T follicular helper cell (primary cell): ENCODE results near the gene RUNX1.
"Not testable (repeated sequence)": the region's sequence is repeated elsewhere in the genome, so short reads cannot be mapped to it uniquely, and the experiment has no call there.

ENCODE experiments used
- DNase-seq: peaks from one replicate; pipeline ENCODE4 v3.0.0-alpha.2; 2020; ENCODE audit warnings: low read depth

The RUNX1 gene

DNA sequence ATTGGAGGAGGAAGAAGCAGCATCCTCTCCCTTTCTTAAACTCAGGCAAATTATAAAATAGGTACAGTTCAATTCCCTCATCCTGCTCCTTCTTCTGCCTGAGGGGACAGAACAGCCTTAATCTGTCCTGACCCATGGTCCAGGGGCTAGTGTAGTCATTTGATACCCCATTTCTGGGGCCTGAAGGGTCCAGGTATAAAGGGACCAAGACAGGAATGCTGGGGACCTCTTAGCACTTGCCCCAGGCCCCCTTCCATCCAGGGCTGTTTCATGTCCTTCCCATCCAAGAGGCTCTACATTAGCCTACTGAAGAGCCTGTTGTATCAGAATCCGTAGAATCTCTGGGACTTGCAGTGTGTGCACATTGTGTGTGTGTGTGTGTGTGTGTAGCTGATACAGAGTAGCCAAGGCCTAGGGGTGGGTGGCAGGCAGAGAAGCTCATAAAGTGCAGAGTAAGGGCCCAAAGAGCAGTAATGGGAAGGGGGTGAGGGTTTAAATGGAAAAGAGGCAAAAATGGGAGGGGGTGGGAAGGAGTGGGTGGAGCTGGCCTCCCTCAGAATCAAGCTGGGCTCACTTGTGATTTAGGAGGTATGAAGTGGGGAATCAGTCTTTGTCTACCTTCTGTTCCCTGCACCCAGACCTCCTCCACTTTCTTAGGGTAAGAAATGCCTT lies 32.4 kb downstream of the RUNX1 start:
- DNase-seq, result no peak

- DNase-seq, result no peak
These were observed 33.0 kb downstream of the RUNX1 start for GRCh38 chr21:35016071-35016470.

DNA sequence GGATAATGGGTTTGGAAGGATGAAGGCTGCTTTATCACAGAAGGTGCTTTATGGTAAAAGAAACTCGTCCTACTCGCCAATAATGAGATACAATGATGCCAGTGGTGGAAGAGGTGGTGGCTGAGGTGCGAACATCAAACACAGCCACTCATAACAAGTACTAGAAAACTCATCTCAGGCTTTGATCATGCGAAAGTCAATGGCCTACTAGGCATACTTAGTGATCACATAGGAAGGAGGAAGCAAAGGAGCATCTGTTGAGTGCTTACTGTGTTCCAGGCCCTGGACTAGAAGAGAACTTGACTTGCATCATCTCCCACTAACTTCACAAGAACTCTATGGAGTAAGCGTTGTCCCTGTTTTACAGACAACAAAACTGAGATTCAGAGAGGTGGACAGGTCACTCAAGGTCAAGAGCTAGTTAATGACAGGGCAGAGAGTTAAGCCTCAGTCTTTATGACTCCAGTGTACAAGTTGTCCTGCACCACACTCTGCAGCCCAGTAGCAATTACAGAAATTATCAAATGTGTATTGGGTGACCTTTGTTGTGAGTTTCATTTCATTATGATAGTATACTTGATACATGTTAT lies 33.6 kb downstream of the RUNX1 start:
- DNase-seq, result no peak

GRCh38 chr21:35014302-35015041 lies 34.6 kb downstream of the RUNX1 start:
- DNase-seq, result no peak

GRCh38 chr21:35011681-35012080 lies 37.4 kb downstream of the RUNX1 start:
- DNase-seq, result no peak

DNA sequence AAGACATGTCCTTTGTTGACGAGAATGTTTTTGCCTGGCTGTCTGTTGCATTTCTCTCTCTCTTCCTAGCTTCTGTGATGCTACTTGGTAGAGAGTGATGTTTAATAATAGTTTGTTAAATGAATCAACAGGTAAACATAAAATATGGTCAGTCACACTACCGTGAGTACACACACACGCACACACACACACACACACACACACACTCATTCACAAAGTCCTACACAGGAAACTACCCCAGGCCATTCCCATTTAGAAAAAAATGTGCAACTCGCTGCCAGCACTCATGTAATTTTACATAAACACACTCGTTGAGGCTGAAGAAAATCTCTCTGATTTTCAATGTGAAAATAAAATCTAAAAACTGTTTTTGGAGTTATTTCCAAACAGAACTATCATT lies 38.7 kb downstream of the RUNX1 start:
- no peak for DNase-seq

- no peak for DNase-seq
These were observed 41.8 kb downstream of the RUNX1 start for GRCh38 chr21:35007348-35007747.

GRCh38 chr21:35006771-35007170 lies 42.3 kb downstream of the RUNX1 start:
- DNase-seq, result no peak

- no peak for DNase-seq
These were observed 42.9 kb downstream of the RUNX1 start for GRCh38 chr21:35006248-35006647.

- DNase-seq, result no peak
These were observed 43.4 kb downstream of the RUNX1 start for GRCh38 chr21:35005560-35006224.

- no peak for DNase-seq
These were observed 44.0 kb downstream of the RUNX1 start for GRCh38 chr21:35005077-35005476.

DNA sequence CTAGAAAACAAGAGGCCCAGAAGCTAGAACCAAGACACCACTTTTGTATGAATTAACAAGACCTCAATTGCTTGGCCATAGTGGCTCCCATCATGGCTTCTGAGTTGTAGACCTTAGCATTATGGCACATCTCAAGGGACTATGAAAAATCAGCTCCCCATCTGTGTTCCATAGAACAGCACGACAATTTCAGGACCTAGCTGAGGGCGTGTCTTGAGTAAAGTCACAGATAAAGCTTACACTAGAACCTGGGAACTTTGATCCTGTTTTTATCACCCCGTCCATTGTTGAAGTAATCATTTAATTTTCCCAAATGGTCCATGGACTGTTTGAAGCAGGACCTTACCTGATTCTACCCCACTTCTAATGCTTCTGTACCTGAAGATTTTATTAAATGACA lies 44.8 kb downstream of the RUNX1 start:
- DNase-seq, result no peak

- DNase-seq, result no peak
These were observed 46.0 kb downstream of the RUNX1 start for GRCh38 chr21:35002879-35003722.

- no peak for DNase-seq
These were observed 49.6 kb downstream of the RUNX1 start for GRCh38 chr21:34999397-34999941.

GRCh38 chr21:34998176-34998575 lies 50.9 kb downstream of the RUNX1 start:
- DNase-seq, result no peak

- DNase-seq, result no peak
These were observed 51.8 kb downstream of the RUNX1 start for GRCh38 chr21:34997294-34997693.

DNA sequence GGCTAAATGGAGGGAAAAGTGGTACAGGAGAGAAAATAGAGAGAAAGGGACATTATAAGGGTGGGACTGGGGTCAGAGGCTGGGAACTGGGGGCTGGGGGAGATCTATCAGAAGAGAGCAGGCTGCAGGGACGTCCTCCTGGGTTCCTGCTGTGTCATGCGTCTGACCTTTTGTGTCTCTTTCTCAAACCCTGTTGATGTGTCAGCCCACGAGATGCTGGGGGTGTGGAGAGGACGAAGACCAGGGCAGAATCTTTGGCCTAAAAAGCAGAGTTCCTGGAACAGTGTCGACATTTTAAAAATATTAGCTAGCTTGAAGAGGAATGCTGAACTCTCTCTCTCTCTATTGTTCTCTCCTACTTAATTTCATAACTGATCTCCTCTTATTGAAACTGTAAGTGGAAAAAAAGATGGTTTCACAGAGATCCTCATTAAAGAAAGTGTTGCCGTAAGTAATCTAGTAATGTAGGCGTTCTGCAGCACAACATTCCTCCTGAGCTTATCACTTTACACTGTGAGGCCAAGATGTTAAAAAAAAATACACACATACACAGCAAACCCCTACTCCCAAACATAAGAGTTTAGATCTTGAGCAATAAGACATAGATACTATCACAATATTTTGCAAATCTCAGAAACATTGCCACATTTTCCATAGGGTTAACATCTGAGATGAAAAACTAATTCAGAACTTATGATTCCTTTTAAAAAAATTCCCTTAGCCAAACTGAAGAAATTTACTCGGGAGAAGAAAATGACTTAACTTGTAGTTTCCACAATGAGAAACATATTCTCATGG lies 52.6 kb downstream of the RUNX1 start:
- DNase-seq, result no peak

GRCh38 chr21:34995979-34996303 lies 53.2 kb downstream of the RUNX1 start:
- DNase-seq, result no peak

DNA sequence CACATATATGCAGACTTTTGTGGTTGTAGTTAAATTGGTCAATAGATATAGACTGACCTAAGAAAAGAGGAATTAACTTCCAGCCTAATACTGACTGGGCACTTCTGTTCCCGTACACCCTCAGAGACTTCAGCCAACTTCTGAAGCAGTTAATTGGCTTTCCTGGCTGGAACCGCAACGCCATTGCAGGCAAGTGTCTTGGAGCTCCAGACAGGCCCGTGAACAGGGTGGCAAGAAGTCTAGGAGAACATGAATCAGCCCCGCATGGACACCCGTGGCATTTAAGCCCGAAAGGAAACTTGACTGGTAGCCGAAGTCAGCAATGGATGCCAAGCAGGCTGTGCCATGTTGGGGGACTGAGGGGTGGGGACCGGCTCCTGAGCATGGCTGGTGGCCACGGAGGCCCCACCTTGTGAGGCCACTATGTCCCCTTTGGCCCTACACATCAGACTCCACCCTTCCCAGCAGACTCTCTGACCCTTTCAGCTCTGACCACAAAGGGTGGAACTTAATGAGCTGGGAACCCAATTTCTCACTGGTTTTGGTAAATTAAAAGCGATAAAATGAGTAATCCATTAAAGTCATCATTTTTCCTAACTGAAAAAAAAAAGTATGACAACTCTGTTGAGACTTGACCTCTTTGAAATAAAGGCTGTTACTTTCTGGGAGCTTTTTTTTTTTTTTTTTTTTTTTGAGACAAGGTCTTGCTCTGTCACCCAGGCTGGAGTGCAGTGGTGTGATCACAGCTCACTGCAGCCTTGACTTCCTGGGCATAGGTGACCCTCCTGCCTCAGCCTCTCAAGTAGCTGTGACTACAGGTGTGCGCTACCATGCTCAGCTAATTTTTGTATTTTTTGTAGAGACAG lies 54.1 kb downstream of the RUNX1 start:
- DNase-seq, result no peak

GRCh38 chr21:34993521-34993921 lies 55.6 kb downstream of the RUNX1 start:
- DNase-seq, result not testable (repeated sequence)
